ENCODE data around the gene ADH7.

DNA sequence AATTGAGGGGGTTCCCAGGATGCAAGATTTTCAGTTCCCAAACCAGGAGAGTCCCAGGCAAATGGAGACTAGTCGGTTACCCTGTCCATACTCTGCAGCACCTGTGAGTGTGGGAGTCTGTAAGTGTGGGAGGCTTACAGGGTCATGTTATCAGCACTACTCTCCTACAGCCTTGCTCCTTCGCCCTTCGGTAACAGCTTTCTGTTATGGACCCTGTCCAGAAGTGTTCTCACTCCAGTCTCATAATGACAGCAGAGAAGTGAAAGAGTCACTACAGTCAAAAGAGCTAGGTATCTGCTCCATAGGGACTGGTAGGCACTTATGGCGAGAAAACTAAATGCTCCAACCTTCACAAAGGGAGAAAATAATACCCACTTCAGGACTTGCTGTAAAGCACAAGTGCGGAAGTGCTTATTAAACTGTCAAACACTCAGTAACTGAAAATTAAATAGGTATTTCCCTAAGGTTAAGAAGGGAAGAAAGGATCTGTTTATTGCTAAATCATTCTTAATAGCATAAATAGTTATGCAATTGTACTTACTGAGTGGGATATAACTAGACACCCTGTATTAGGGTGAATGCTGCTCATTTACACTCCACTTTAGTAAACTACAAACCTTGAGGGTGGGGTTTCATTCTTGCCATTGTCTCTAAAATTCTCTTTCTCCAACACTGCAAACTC is 2.7 kb upstream of the ADH7 start:
- TF ChIP-seq, protein P1, sequence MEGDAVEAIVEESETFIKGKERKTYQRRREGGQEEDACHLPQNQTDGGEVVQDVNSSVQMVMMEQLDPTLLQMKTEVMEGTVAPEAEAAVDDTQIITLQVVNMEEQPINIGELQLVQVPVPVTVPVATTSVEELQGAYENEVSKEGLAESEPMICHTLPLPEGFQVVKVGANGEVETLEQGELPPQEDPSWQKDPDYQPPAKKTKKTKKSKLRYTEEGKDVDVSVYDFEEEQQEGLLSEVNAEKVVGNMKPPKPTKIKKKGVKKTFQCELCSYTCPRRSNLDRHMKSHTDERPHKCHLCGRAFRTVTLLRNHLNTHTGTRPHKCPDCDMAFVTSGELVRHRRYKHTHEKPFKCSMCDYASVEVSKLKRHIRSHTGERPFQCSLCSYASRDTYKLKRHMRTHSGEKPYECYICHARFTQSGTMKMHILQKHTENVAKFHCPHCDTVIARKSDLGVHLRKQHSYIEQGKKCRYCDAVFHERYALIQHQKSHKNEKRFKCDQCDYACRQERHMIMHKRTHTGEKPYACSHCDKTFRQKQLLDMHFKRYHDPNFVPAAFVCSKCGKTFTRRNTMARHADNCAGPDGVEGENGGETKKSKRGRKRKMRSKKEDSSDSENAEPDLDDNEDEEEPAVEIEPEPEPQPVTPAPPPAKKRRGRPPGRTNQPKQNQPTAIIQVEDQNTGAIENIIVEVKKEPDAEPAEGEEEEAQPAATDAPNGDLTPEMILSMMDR (conservative IDR thresholded peaks at IDR 0.05 in 1 of 2, IDR thresholded peaks at IDR 0.05 in 1 of 2; ENCODE audit: extremely low read depth in 1 of 2, insufficient read depth in 1 of 2, low read depth in 1 of 2, low read length in 2 of 2) = no peak
- no peak for TF ChIP-seq EZH2 (IDR thresholded peaks at IDR 0.05; ENCODE audit: borderline replicate concordance, low read length)

All from mammary epithelial cell (primary cell).